Measurements from ENCODE around the gene RELN. TPM values are rescaled to one million over a fixed set of nuclear protein-coding genes. Genes with fewer than 3 reads are reported as not detected.

The RELN gene
- total RNA-seq, 1 donor from 2014 or later = 7.1 TPM

- no peak for TF ChIP-seq CTCF (IDR thresholded peaks at IDR 0.05; ENCODE audit: insufficient read depth, low read length, poor library complexity, severe bottlenecking)
- DNase-seq (ENCODE audit: low read depth) = no peak
- no peaks in the 10 kb centered on the region for H3K36me3 ChIP-seq (ENCODE audit: control insufficient read depth, insufficient read depth, low read length)
- H3K4me3 ChIP-seq (ENCODE audit: low read depth, low read length) = no peak overlapping the region
- no peaks in the 10 kb centered on the region for H3K27me3 ChIP-seq (ENCODE audit: control insufficient read depth, insufficient read depth, low read length)
These were observed 450.3 kb downstream of the RELN start for GRCh38 chr7:103538964-103539709.

GRCh38 chr7:103533761-103534160 lies 455.7 kb downstream of the RELN start:
- no peak for TF ChIP-seq CTCF (IDR thresholded peaks at IDR 0.05; ENCODE audit: insufficient read depth, low read length, poor library complexity, severe bottlenecking)
- no peaks in the 10 kb centered on the region for H3K27me3 ChIP-seq (ENCODE audit: control insufficient read depth, insufficient read depth, low read length)
- H3K36me3 ChIP-seq (ENCODE audit: control insufficient read depth, insufficient read depth, low read length) = no peaks in the 10 kb centered on the region
- no peak for DNase-seq (ENCODE audit: low read depth)
- H3K4me3 ChIP-seq (ENCODE audit: low read depth, low read length) = no peak overlapping the region

GRCh38 chr7:103532955-103533354 lies 456.5 kb downstream of the RELN start:
- no peak for TF ChIP-seq CTCF (IDR thresholded peaks at IDR 0.05; ENCODE audit: insufficient read depth, low read length, poor library complexity, severe bottlenecking)
- Histone ChIP-seq H3K36me3 (ENCODE audit: control insufficient read depth, insufficient read depth, low read length) (no peaks in the 10 kb centered on the region), H3K4me3 (ENCODE audit: low read depth, low read length) (no peak overlapping the region), H3K27me3 (ENCODE audit: control insufficient read depth, insufficient read depth, low read length) (no peaks in the 10 kb centered on the region)
- no peak for DNase-seq (ENCODE audit: low read depth)

- H3K36me3 ChIP-seq (ENCODE audit: control insufficient read depth, insufficient read depth, low read length) = no peaks in the 10 kb centered on the region
- no peak for TF ChIP-seq CTCF (IDR thresholded peaks at IDR 0.05; ENCODE audit: insufficient read depth, low read length, poor library complexity, severe bottlenecking)
- no peak overlapping the region for H3K4me3 ChIP-seq (ENCODE audit: low read depth, low read length)
- DNase-seq (ENCODE audit: low read depth) = no peak
- H3K27me3 ChIP-seq (ENCODE audit: control insufficient read depth, insufficient read depth, low read length) = no peaks in the 10 kb centered on the region
These were observed 461.3 kb downstream of the RELN start for GRCh38 chr7:103528152-103528551.

- TF ChIP-seq CTCF (IDR thresholded peaks at IDR 0.05; ENCODE audit: insufficient read depth, low read length, poor library complexity, severe bottlenecking) = no peak
- Histone ChIP-seq H3K4me3 (ENCODE audit: low read depth, low read length) (no peak overlapping the region), H3K36me3 (ENCODE audit: control insufficient read depth, insufficient read depth, low read length) (no peaks in the 10 kb centered on the region), H3K27me3 (ENCODE audit: control insufficient read depth, insufficient read depth, low read length) (no peaks in the 10 kb centered on the region)
- no peak for DNase-seq (ENCODE audit: low read depth)
These were observed 463.5 kb downstream of the RELN start for GRCh38 chr7:103525937-103526336.
